Activated CD4-positive, CD25-positive, alpha-beta regulatory T cell treated with anti-CD3 and anti-CD28 coated beads, Interleukin-2, amount 50 U/mL, for 16 hours (primary cell): ENCODE measurements around the gene FN3K.
"Not testable (repeated sequence)": the region's sequence is repeated elsewhere in the genome, so short reads cannot be mapped to it uniquely, and the experiment has no call there.

Source experiments
- DNase-seq: peaks from one replicate; pipeline ENCODE4 v3.0.0-alpha.2; 2020; ENCODE audit warnings: low read depth, low spot score

Gene FN3K

GRCh38 chr17:82775001-82775823 is 39.8 kb downstream of the FN3K start:
- no peak for DNase-seq

GRCh38 chr17:82776454-82776853 is 41.0 kb downstream of the FN3K start:
- no peak for DNase-seq

- not testable (repeated sequence) for DNase-seq
Observed at GRCh38 chr17:82777778-82778375, 42.5 kb downstream of the FN3K start.

GRCh38 chr17:82779541-82779940 is 44.1 kb downstream of the FN3K start:
- no peak for DNase-seq

GRCh38 chr17:82780195-82780594 is 44.8 kb downstream of the FN3K start:
- DNase-seq: no peak

GRCh38 chr17:82780971-82781893 is 45.8 kb downstream of the FN3K start:
- DNase-seq: no peak

- peak; percentile 69 for DNase-seq
Observed at GRCh38 chr17:82781894-82782274, 46.5 kb downstream of the FN3K start.

GRCh38 chr17:82782657-82783207 is 47.3 kb downstream of the FN3K start:
- DNase-seq: no peak

- no peak for DNase-seq
Observed at GRCh38 chr17:82783498-82783897, 48.1 kb downstream of the FN3K start.

GRCh38 chr17:82785581-82785980 is 50.2 kb downstream of the FN3K start:
- DNase-seq: not testable (repeated sequence)

- DNase-seq: no peak
Observed at GRCh38 chr17:82786427-82786826, 51.0 kb downstream of the FN3K start.

- DNase-seq: no peak
Observed at GRCh38 chr17:82787081-82787848, 51.9 kb downstream of the FN3K start.

- DNase-seq: no peak
Observed at GRCh38 chr17:82788206-82789001, 53.0 kb downstream of the FN3K start.

GRCh38 chr17:82789051-82789592 is 53.7 kb downstream of the FN3K start:
- DNase-seq: no peak

GRCh38 chr17:82789806-82790205 is 54.4 kb downstream of the FN3K start:
- no peak for DNase-seq

- no peak for DNase-seq
Observed at GRCh38 chr17:82790391-82790790, 55.0 kb downstream of the FN3K start.

GRCh38 chr17:82791532-82791931 is 56.1 kb downstream of the FN3K start:
- no peak for DNase-seq

GRCh38 chr17:82793974-82794630 is 58.7 kb downstream of the FN3K start:
- DNase-seq: no peak

GRCh38 chr17:82794781-82795482 is 59.5 kb downstream of the FN3K start:
- no peak for DNase-seq
